GM18861 (cell line): ENCODE data around the gene PFKFB2.
"Not testable (repeated sequence)": the region's sequence is repeated elsewhere in the genome, so short reads cannot be mapped to it uniquely, and the experiment has no call there.

ENCODE experiments used
- ATAC-seq: cut with Tn5 transposase; IDR thresholded peaks from one replicate; pipeline ENCODE4 v1.9.1; 2021; ENCODE audit not compliant: unreplicated experiment

PFKFB2 gene

GRCh38 chr1:207036865-207037264, 16.2 kb upstream of the PFKFB2 start:
- no peak for ATAC-seq

- ATAC-seq: no peak
Measured at GRCh38 chr1:207039380-207040180, 13.5 kb upstream of the PFKFB2 start.

GRCh38 chr1:207040181-207040533, 12.9 kb upstream of the PFKFB2 start:
- no peak for ATAC-seq

GRCh38 chr1:207041397-207041796, 11.7 kb upstream of the PFKFB2 start:
- ATAC-seq: not testable (repeated sequence)

GRCh38 chr1:207045453-207045852, 7.6 kb upstream of the PFKFB2 start:
- ATAC-seq: no peak

GRCh38 chr1:207047505-207047904, 5.6 kb upstream of the PFKFB2 start:
- ATAC-seq: no peak

GRCh38 chr1:207048041-207048440, 5.0 kb upstream of the PFKFB2 start:
- no peak for ATAC-seq

- ATAC-seq: no peak
Measured at GRCh38 chr1:207049054-207049453, 4.0 kb upstream of the PFKFB2 start.

- no peak for ATAC-seq
Measured at GRCh38 chr1:207049514-207049913, 3.6 kb upstream of the PFKFB2 start.

- no peak for ATAC-seq
Measured at GRCh38 chr1:207049974-207050391, 3.1 kb upstream of the PFKFB2 start.

GRCh38 chr1:207050480-207051190, 2.4 kb upstream of the PFKFB2 start:
- peak; percentile 37 for ATAC-seq

GRCh38 chr1:207051191-207051943, 1.7 kb upstream of the PFKFB2 start, which contains the start of gene YOD1:
Gene YOD1 (minus strand): TSS chr1:207051208. CDS start chr1:207051030, 178 bp downstream.
- ATAC-seq: no peak

- no peak for ATAC-seq
Measured at GRCh38 chr1:207054491-207054890, 1.4 kb downstream of the PFKFB2 start.

- ATAC-seq: no peak
Measured at GRCh38 chr1:207055386-207056001, 2.4 kb downstream of the PFKFB2 start.

- ATAC-seq: no peak
Measured at GRCh38 chr1:207056673-207057072, 3.6 kb downstream of the PFKFB2 start.

GRCh38 chr1:207058252-207058651, 5.2 kb downstream of the PFKFB2 start:
- ATAC-seq: no peak

GRCh38 chr1:207058878-207059867, 6.1 kb downstream of the PFKFB2 start:
- ATAC-seq: no peak

- ATAC-seq: no peak
Measured at GRCh38 chr1:207059881-207060280, 6.8 kb downstream of the PFKFB2 start.

GRCh38 chr1:207060596-207060995, 7.5 kb downstream of the PFKFB2 start:
- ATAC-seq: no peak

GRCh38 chr1:207062058-207062457, 9.0 kb downstream of the PFKFB2 start:
- no peak for ATAC-seq
